GM13976 (cell line): Measurements from ENCODE around the gene APLN.

Experiments used
- DNase-seq: peaks from one replicate; pipeline ENCODE4 v3.0.0; 2012; ENCODE audit warnings: low spot score
- in situ Hi-C: fragments of 300-500 bp; cut with MboI; formaldehyde crosslinking; loops from one replicate; pipeline ENCODE4 v1.12.0; 2022; ENCODE audit warnings: low sequenced_read_pairs, mixed read lengths, inconsistent platforms; ENCODE audit not compliant: unreplicated experiment
- TF ChIP-seq, protein P1 (sequence below): IDR thresholded peaks from 2 replicates; pipeline ENCODE4 v1.5.1; 2012; ENCODE audit warnings: borderline replicate concordance, mild to moderate bottlenecking; ENCODE audit not compliant: insufficient read depth; ENCODE audit errors: extremely low read depth, missing control alignments, control extremely low read depth

APLN gene

DNA sequence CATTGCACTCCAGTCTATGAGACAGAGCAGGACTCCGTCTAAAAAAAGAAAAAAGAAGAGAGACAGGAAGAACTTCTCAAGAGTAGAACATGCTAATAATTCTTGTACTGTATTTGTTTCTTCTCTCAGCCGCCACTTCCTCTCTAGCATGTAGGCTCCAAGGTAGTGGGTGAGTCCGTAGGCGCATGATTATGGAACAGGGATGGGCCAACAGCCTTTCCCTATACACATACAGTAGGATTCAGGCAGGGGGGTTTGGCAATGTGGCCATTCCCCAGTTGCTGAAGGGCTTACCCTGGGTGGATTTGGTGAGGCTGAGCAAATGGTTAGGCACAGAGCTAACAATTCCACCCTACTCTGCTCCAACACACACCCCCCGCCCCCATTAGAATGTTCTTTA is 35.0 kb upstream of the APLN start:
- no peak for DNase-seq
- in situ Hi-C loops: no loop called here
- TF ChIP-seq, protein P1, sequence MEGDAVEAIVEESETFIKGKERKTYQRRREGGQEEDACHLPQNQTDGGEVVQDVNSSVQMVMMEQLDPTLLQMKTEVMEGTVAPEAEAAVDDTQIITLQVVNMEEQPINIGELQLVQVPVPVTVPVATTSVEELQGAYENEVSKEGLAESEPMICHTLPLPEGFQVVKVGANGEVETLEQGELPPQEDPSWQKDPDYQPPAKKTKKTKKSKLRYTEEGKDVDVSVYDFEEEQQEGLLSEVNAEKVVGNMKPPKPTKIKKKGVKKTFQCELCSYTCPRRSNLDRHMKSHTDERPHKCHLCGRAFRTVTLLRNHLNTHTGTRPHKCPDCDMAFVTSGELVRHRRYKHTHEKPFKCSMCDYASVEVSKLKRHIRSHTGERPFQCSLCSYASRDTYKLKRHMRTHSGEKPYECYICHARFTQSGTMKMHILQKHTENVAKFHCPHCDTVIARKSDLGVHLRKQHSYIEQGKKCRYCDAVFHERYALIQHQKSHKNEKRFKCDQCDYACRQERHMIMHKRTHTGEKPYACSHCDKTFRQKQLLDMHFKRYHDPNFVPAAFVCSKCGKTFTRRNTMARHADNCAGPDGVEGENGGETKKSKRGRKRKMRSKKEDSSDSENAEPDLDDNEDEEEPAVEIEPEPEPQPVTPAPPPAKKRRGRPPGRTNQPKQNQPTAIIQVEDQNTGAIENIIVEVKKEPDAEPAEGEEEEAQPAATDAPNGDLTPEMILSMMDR: no peak

GRCh38 chrX:129688097-129688496 is 33.3 kb upstream of the APLN start:
- in situ Hi-C loops: no loop called here
- TF ChIP-seq, protein P1: no peak
- DNase-seq: no peak

DNA sequence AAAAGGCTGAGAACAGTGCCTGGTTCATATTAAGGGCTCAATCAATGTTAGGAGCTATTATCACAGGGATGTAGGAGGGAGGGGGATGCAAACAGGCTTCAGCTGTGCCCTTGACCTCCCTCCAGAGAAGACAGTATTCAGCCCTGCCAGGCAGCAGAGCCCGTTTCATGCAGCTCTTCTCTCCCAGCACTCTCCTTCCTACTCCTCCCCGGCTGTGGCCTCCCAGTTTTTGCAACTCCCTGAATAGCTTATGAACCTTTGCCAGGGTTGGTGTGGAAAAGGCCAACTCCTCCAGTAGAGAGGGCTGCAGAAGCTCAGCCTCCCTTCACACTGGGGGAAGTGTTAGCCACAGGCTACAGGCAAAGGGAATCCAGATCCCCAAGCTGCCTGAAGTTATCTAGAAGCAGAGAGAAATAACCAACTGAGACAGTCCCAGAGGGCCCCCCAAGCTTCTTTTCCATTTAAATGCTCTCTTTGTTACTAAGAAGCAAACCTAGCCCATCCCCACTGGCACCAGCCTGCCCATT is 31.7 kb upstream of the APLN start:
- DNase-seq: no peak
- TF ChIP-seq, protein P1: no peak
- in situ Hi-C loops: no loop called here

DNA sequence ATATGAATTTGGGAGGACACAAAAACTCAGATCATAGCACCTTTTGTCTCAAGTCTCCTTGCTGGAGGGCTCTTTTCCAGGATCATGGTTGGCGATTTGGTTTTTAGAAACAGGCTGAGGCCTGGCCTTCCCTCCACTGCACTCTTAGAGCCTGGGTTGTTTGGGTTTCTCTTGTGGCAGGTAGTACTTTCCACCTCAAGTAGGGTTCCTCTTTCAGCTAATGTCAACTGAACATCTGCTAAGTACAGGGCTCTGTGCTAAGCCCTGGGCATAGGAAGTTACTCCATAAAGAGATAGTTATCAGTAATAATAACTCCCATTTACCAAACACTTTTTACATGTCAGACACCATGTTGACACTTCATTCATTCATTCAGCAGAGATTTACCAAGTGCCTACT is 28.2 kb upstream of the APLN start:
- in situ Hi-C loops: no loop called here
- no peak for DNase-seq
- TF ChIP-seq, protein P1: no peak

DNA sequence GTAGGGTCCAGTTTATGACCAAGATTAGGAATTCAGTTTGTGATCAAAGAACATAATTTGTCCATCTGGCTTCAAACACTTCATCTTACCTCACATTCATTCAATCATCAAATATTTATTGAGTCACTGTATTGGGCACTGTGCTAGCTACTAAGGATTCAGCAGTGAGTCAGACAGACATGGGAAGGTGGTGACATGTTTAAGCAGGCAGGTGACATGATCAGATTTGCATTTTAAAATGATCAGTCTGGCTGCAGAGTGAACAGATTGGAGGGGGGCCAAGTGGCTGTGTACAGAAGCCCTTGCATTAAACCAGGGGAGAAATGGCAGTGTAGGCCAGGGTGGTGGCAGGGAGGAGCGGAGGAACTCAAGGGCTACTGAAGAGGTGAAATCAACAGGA is 25.1 kb upstream of the APLN start:
- in situ Hi-C loops: no loop called here
- DNase-seq: no peak
- TF ChIP-seq, protein P1: no peak

GRCh38 chrX:129678614-129679195 is 23.9 kb upstream of the APLN start:
- TF ChIP-seq, protein P1: no peak
- in situ Hi-C loops: no loop called here
- DNase-seq: no peak
